Right cardiac atrium (tissue), 5 donors: Measurements from ENCODE around the gene OXLD1. TPM values are rescaled to one million over a fixed set of nuclear protein-coding genes. Genes with fewer than 3 reads are reported as not detected.

ENCODE experiments used
- ATAC-seq, 2 donors: fragments of 200-7000 bp; cut with Tn5 transposase; one replicate each; pipeline versions ENCODE4 v1.8.0 to v1.9.1; 2020; ENCODE audit warnings: moderate library complexity in 2 of 2, mild to moderate bottlenecking in 1 of 2
- DNase-seq, 3 donors: peaks; one replicate each; pipeline ENCODE4 v3.0.0-alpha.2; 2020
- H3K27ac ChIP-seq: one replicate; pipeline ENCODE4 v1.5.1; 2013; ENCODE audit warnings: mild to moderate bottlenecking, low read length, control low read depth, moderate library complexity
- H3K27me3 ChIP-seq: one replicate; pipeline ENCODE4 v1.6.1; 2013; ENCODE audit not compliant: control insufficient read depth, insufficient read depth
- H3K4me1 ChIP-seq: one replicate; pipeline ENCODE4 v1.6.1; 2013; ENCODE audit warnings: low read length; ENCODE audit not compliant: control insufficient read depth, insufficient read depth
- H3K4me3 ChIP-seq: one replicate; pipeline ENCODE4 v1.5.1; 2013; ENCODE audit warnings: low read length, control low read depth
- H3K9me3 ChIP-seq: one replicate; pipeline ENCODE4 v1.6.1; 2013; ENCODE audit warnings: low read length; ENCODE audit not compliant: control insufficient read depth
- WGBS: extraction: QIAGEN DNeasy Blood & Tissue Kit; methylation state at CpG from one replicate; pipeline ENCODE4 v1.1.7; 2013; 5-methylcytosine and 5-hydroxymethylcytosine counted together
- intact Hi-C, 4 donors: fragments of 100-400 bp; cut with DNase I; formaldehyde crosslinking; loops; one replicate each; pipeline versions ENCODE4 v1.11.0 to v1.14.0; 2022 to 2023
- polyA plus RNA-seq: library from polyadenylated mRNA; stranded (reverse); fragments of 200-250 nt; gene quantifications from one replicate; pipeline ENCODE4 v1.2.3, GENCODE V29; 2013
- total RNA-seq, 4 donors: library from RNA; stranded (reverse); fragmentation: NEBNext Ultra II Directional; extraction: Animal tissue kit (Norgen Biotek cat#: 25700); gene quantifications; one replicate each; pipeline ENCODE4 v1.2.1, GENCODE V29; 2021
- donor health status: healthy with polysubstance abuse.
- donor health status: DM: no; HTN: yes; CAD: no.
- donor health status: DM: no; HTN: no; CAD: no.
- donor health status: DM: no; HTN: yes; CAD: no; lungs with severe emphysema.
- donor health status: DM: yes; HTN: yes; CAD: no.

Gene OXLD1
- total and polyA plus RNA-seq, 5 donors: 20.7 to 41.0 (median 24.8) TPM

- no peaks in the 10 kb centered on the region for H3K9me3 ChIP-seq
- H3K27ac ChIP-seq: no peak overlapping the region
- WGBS: 92% methylated on average over 9 of the region's 9 CpGs
- intact Hi-C loops: no loop called here
- peak in 1 of 3 donors; percentile 7 for DNase-seq
- no peaks in the 10 kb centered on the region for H3K27me3 ChIP-seq
- peaks cover under 1% of the 10 kb centered on the region for H3K4me1 ChIP-seq
- H3K4me3 ChIP-seq: no peak overlapping the region
- no peak for ATAC-seq
These were observed 6.0 kb downstream of the OXLD1 start for GRCh38 chr17:81660441-81660840.

- no peak overlapping the region for H3K4me3 ChIP-seq
- no peaks in the 10 kb centered on the region for H3K27me3 ChIP-seq
- WGBS: 60% methylated on average over 5 of the region's 5 CpGs
- H3K4me1 ChIP-seq: no peaks in the 10 kb centered on the region
- DNase-seq: no peak
- ATAC-seq: no peak
- intact Hi-C loops: no loop called here
- no peaks in the 10 kb centered on the region for H3K9me3 ChIP-seq
- H3K27ac ChIP-seq: no peak overlapping the region
These were observed 7.4 kb downstream of the OXLD1 start for GRCh38 chr17:81659038-81659437.

GRCh38 chr17:81656835-81657234 is 9.6 kb downstream of the OXLD1 start:
- Histone ChIP-seq H3K4me3 (no peak overlapping the region), H3K4me1 (no peaks in the 10 kb centered on the region), H3K9me3 (no peaks in the 10 kb centered on the region), H3K27me3 (no peaks in the 10 kb centered on the region), H3K27ac (no peak overlapping the region)
- ATAC-seq (no peak), DNase-seq (peak in 1 of 3 donors; percentile 30)
- 44% methylated on average over 4 of the region's 4 CpGs for WGBS
- intact Hi-C loops: no loop called here

DNA sequence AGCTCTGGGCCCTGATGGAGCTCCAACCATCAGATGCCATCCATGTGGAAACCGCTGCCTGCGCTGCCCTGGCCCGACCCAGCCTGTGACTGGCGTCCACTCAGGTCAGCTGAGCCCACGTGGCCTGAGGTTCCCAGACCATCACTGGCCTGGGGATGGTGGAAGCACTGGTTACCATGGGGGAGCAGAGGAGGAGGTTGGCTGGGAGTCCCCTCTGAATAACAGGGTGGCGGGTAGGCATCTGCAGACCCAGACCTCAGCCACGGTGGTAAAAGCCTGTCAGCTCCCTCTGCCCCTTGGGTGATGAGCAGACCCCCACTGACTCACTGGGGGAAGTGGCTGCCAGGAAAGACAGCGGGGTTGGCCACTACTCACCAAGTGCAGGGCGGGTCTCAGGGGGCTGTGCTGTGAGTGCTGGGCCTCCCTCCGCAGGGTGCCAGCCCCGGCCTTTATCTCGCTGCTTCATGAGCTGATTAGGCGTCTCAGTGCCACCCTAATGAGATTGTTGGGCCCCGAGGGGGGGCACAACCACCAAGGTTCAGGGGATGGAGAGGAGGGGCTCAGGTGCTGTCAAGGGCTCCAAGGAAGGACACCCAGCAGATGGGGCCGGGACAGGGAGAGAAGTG is 10.2 kb downstream of the OXLD1 start, which contains the start of gene PDE6G:
TSS of gene PDE6G (minus strand) at position 425 of the 626 bp plus-strand sequence. CDS start 3,237 bp downstream, outside the sequence.
- intact Hi-C loops: no loop called here
- Histone ChIP-seq H3K27ac (no peak within 1 kb of the TSS), H3K9me3 (no peaks in the 10 kb centered on the region), H3K4me1 (no peaks in the 10 kb centered on the region), H3K4me3 (no peak within 1 kb of the TSS), H3K27me3 (no peaks in the 10 kb centered on the region)
- DNase-seq (peak in 1 of 3 donors; percentile 31), ATAC-seq (no peak)
- WGBS: 72% methylated on average over 15 of the region's 15 CpGs

DNA sequence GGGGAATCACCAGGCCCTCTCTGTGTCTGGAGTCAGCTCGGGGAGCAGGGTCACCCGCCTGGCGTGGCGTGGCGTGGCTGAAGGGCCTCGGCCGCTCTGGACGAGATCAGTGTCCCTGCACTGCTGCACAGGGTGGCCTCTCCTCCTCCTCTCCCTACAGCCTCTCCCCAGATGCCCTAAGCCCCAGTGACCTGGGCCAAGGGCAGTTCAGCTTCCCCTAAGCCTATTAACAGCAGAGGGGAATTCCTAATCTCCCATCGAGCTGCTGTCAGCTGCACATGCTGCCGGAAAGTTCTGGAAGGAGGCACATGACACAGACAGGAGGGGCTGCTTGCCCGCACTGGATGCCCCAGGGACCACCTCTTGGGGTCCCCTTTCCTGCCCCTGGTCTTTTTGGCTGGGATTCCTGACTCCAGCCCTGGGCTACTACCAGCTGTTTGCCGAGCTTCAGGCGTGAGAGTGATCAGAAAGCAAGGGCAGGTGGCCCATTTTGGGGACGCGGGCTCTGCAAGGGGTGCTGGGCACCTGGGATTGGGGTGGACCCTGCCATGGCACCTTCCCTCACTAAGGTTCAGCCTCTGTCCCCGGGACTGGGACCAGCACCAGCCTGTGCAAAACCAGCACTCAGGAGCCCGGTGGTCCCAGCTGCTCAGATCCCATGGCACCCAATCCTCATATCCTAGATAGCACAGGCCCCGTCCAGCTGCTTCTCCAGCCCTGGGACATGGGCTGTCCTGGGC is 10.9 kb downstream of the OXLD1 start:
- ATAC-seq: peak in 1 of 2 donors; percentile 22
- H3K4me3 ChIP-seq: no peak overlapping the region

DNA sequence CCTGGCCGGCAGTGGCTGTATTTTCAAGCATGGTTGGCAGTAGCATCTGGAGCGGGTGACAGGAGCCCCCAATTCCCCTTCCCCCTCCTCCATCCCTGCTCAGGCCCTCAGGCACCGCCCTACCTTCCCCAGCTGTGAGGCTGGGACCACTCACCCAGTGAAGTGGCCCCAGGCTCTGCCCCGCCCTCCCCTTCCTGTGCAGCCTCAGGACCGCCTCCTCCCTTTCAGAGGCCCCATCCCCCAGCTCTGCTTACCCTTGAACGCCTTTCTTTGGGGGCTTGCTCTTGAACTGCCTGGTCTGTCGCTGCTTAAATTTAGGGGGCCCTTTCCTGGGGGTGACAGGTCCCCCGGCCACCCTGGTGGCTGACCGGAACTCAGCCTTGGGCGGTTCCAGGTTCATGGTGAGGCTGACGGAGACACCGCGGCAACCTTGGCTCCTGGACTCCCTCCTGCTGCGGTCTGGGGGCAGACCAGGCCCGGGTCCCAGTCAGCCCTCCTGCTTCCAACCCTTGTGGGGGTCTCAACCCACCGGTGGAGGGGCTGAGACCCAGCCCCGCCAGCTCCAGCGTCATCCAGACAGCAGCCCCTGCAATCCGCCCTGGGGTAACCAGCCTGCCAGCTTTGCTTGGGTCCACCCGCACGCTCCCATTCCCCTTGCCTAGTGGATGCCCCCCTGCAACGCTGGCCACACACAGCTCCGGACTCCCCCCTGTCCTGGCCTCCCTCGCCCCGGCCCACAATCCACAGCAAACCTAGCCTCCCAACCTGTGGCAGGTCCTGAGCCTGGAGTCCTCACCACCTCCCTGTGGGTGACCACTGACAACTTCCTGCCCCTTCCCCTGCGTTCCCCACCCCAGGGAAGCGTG is 13.3 kb downstream of the OXLD1 start:
- intact Hi-C loops: no loop called here
- Histone ChIP-seq H3K4me1 (no peaks in the 10 kb centered on the region), H3K4me3 (no peak overlapping the region), H3K27me3 (no peaks in the 10 kb centered on the region), H3K27ac (no peak overlapping the region), H3K9me3 (no peaks in the 10 kb centered on the region)
- DNase-seq (peak in 1 of 3 donors; percentile 41), ATAC-seq (no peak)
- 31% methylated on average over 27 of the region's 27 CpGs for WGBS

More for the DNA sequence above, 10.9 kb downstream of the OXLD1 start:
- Histone ChIP-seq H3K4me1 (no peaks in the 10 kb centered on the region), H3K9me3 (no peaks in the 10 kb centered on the region), H3K27ac (no peak overlapping the region), H3K27me3 (no peaks in the 10 kb centered on the region)
- DNase-seq: no peak
- intact Hi-C loops: no loop called here
- 77% methylated on average over 18 of the region's 18 CpGs for WGBS

- Histone ChIP-seq H3K9me3 (no peaks in the 10 kb centered on the region), H3K27ac (no peak overlapping the region), H3K27me3 (no peaks in the 10 kb centered on the region), H3K4me1 (no peaks in the 10 kb centered on the region), H3K4me3 (no peak overlapping the region)
- DNase-seq (no peak), ATAC-seq (no peak)
- intact Hi-C loops: no loop called here
- WGBS: 70% methylated on average over 10 of the region's 10 CpGs
These were observed 14.7 kb downstream of the OXLD1 start for GRCh38 chr17:81651692-81652091.

GRCh38 chr17:81650951-81651350 is 15.5 kb downstream of the OXLD1 start:
- Histone ChIP-seq H3K9me3 (no peaks in the 10 kb centered on the region), H3K27me3 (no peaks in the 10 kb centered on the region), H3K4me3 (no peak overlapping the region), H3K27ac (no peak overlapping the region), H3K4me1 (no peaks in the 10 kb centered on the region)
- no peak for ATAC-seq
- intact Hi-C loops: no loop called here
- WGBS: 67% methylated on average over 9 of the region's 9 CpGs
- DNase-seq: no peak

GRCh38 chr17:81648707-81649085 is 17.7 kb downstream of the OXLD1 start:
- Histone ChIP-seq H3K4me1 (no peaks in the 10 kb centered on the region), H3K4me3 (no peak overlapping the region), H3K27me3 (no peaks in the 10 kb centered on the region), H3K9me3 (no peaks in the 10 kb centered on the region), H3K27ac (no peak overlapping the region)
- intact Hi-C loops: no loop called here
- ATAC-seq (no peak), DNase-seq (peak in 1 of 3 donors; percentile 31)
- WGBS: 53% methylated on average over 14 of the region's 14 CpGs

DNA sequence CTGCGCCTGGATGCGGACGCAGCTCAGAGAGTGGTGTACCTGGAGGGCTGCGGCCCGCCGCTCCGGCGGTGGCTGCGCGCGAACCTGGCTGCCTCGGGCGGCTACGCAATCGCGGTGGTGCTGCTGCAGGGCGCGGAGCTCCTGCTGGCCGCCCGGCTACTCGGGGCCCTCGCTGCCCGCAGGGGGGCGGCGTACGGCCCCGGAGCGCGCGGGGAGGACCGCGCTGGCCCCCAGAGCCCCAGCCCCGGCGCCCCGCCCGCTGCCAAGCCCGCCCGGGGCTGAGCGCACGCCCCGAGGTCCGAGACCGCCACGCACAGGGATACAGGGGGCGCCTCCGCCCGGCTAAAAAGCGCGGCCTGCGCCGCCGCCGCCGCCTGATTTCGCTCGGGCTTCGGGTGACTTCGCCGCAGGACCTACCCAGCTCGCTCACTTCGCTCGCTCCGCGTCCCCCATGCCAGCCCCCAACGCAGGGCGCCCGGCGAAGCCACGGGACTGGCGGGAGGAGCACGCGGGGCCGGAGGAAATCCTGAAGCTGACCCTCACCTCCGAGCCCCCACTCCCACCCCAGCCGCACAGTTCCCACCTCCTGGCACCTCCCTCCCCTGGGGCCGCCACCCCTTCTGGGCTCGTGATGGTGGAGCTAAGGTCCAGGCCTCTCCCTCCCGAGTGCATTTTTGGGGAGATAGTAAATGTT is 18.2 kb downstream of the OXLD1 start:
- Histone ChIP-seq H3K4me3 (no peak overlapping the region), H3K27me3 (no peaks in the 10 kb centered on the region), H3K27ac (no peak overlapping the region), H3K4me1 (no peaks in the 10 kb centered on the region), H3K9me3 (no peaks in the 10 kb centered on the region)
- ATAC-seq: no peak
- DNase-seq: peak in 1 of 3 donors; percentile 32
- WGBS: 4% methylated on average over 78 of the region's 78 CpGs
- intact Hi-C loops: no loop called here
